ENCODE data around the gene SNAP23. TPM values are rescaled to one million over a fixed set of nuclear protein-coding genes. Genes with fewer than 3 reads are reported as not detected.
A peak's percentile ranks its signal among the peaks of the same experiment; 100 is the strongest.

The SNAP23 gene
- polyA plus RNA-seq, 3 donors = 104 to 198 (median 187) TPM

- H3K27ac ChIP-seq (ENCODE audit: low read depth in 1 of 2, low read length in 2 of 2) = peak overlapping the region; percentile 41 to 92
- peaks cover 20 to 24% of the 10 kb centered on the region in 2 donors for H3K4me1 ChIP-seq (ENCODE audit: control insufficient read depth in 1 of 2, insufficient read depth in 2 of 2, low read length in 2 of 2)
- peak overlapping the region; percentile 71 to 90 for H3K4me3 Mint-ChIP-seq
Observed at GRCh38 chr15:42511007-42511391, 15.6 kb downstream of the SNAP23 start.

GRCh38 chr15:42523331-42523730 is 27.9 kb downstream of the SNAP23 start:
- no peak overlapping the region for H3K9ac ChIP-seq (ENCODE audit: insufficient read depth, low read length, poor library complexity, severe bottlenecking)
- Mint-ChIP-seq H3K4me1 (no peaks in the 10 kb centered on the region), H3K27me3 (ENCODE audit: low read depth in 3 of 3) (no peaks in the 10 kb centered on the region), H3K36me3 (peaks cover 58 to 87% of the 10 kb centered on the region in 2 donors), H3K4me3 (no peak overlapping the region), H3K9me3 (no peaks in the 10 kb centered on the region), H3K27ac (no peak overlapping the region)
- no peaks in the 10 kb centered on the region for H3K4me1 ChIP-seq (ENCODE audit: control insufficient read depth in 1 of 2, insufficient read depth in 2 of 2, low read length in 2 of 2)
- 100% methylated on average over 1 of the region's 2 CpGs for WGBS (ENCODE audit: insufficient coverage)
- no peak overlapping the region for H2AFZ ChIP-seq (ENCODE audit: insufficient read depth, low read depth, low read length, poor library complexity, severe bottlenecking)
- H3K27me3 ChIP-seq (ENCODE audit: control insufficient read depth in 2 of 2, insufficient read depth in 2 of 2, low read length in 2 of 2) = no peaks in the 10 kb centered on the region
- no peak for TF ChIP-seq CTCF (IDR thresholded peaks at IDR 0.05)
- DNase-seq = no peak
- no peak overlapping the region for H3K27ac ChIP-seq (ENCODE audit: low read depth in 1 of 2, low read length in 2 of 2)
- H3K79me2 ChIP-seq (ENCODE audit: insufficient read depth, low read length) = no peaks in the 10 kb centered on the region
- H4K20me1 ChIP-seq (ENCODE audit: insufficient read depth, low read length) = peaks cover 26% of the 10 kb centered on the region
- peaks cover 66 to 93% of the 10 kb centered on the region in 2 donors for H3K36me3 ChIP-seq (replicated peaks in 1 of 2; ENCODE audit: control insufficient read depth in 1 of 2, insufficient read depth in 2 of 2, low read length in 2 of 2)
- no peaks in the 10 kb centered on the region for H3K9me3 ChIP-seq (replicated peaks in 1 of 2; ENCODE audit: control insufficient read depth in 1 of 2, insufficient read depth in 1 of 2, low read length in 2 of 2)
- no peak overlapping the region for H3K4me2 ChIP-seq (replicated peaks; ENCODE audit: extremely low read depth, low read length, poor library complexity, severe bottlenecking)
- no peak overlapping the region for H3K4me3 ChIP-seq (replicated peaks in 1 of 3; ENCODE audit: low read depth in 2 of 3, low read length in 3 of 3)
- intact Hi-C loops (cut with micrococcal nuclease) = no loop called here

More at GRCh38 chr15:42511007-42511391, 15.6 kb downstream of the SNAP23 start:
- Histone ChIP-seq H3K27me3 (ENCODE audit: control insufficient read depth in 2 of 2, insufficient read depth in 2 of 2, low read length in 2 of 2) (no peaks in the 10 kb centered on the region), H4K20me1 (ENCODE audit: insufficient read depth, low read length) (peaks cover 33% of the 10 kb centered on the region), H3K4me3 (replicated peaks in 1 of 3; ENCODE audit: low read depth in 2 of 3, low read length in 3 of 3) (peak overlapping the region; percentile 24 to 88 (median 77)), H3K79me2 (ENCODE audit: insufficient read depth, low read length) (peaks cover 71% of the 10 kb centered on the region), H3K4me2 (replicated peaks; ENCODE audit: extremely low read depth, low read length, poor library complexity, severe bottlenecking) (peak overlapping the region; percentile 73), H3K9me3 (replicated peaks in 1 of 2; ENCODE audit: control insufficient read depth in 1 of 2, insufficient read depth in 1 of 2, low read length in 2 of 2) (no peaks in the 10 kb centered on the region), H3K36me3 (replicated peaks in 1 of 2; ENCODE audit: control insufficient read depth in 1 of 2, insufficient read depth in 2 of 2, low read length in 2 of 2) (peaks cover 49 to 68% of the 10 kb centered on the region in 2 donors), H2AFZ (ENCODE audit: insufficient read depth, low read depth, low read length, poor library complexity, severe bottlenecking) (peak overlapping the region; percentile 60), H3K9ac (ENCODE audit: insufficient read depth, low read length, poor library complexity, severe bottlenecking) (peak overlapping the region; percentile 63)
- WGBS (ENCODE audit: insufficient coverage) = no CpG with 5 or more reads among the region's 4 CpGs
- intact Hi-C loops (cut with micrococcal nuclease) = no loop called here
- no peaks in the 10 kb centered on the region for H3K9me3 Mint-ChIP-seq
- peak; percentile 46 to 80 (median 62) for DNase-seq
- peaks cover 46 to 62% of the 10 kb centered on the region in 2 donors for H3K36me3 Mint-ChIP-seq
- H3K27ac Mint-ChIP-seq = peak overlapping the region; percentile 85 to 95 (median 93)
- peaks cover 31% of the 10 kb centered on the region for H3K4me1 Mint-ChIP-seq
- TF ChIP-seq CTCF (IDR thresholded peaks at IDR 0.05) = no peak
- peaks cover 0 to 2% (median 0%) of the 10 kb centered on the region in 3 donors for H3K27me3 Mint-ChIP-seq (ENCODE audit: low read depth in 3 of 3)

Data from CD14-positive monocyte (primary cell).